ENCODE results near the gene AGO4.
"Not testable (repeated sequence)": the region's sequence is repeated elsewhere in the genome, so short reads cannot be mapped to it uniquely, and the experiment has no call there.

Gene AGO4

DNA sequence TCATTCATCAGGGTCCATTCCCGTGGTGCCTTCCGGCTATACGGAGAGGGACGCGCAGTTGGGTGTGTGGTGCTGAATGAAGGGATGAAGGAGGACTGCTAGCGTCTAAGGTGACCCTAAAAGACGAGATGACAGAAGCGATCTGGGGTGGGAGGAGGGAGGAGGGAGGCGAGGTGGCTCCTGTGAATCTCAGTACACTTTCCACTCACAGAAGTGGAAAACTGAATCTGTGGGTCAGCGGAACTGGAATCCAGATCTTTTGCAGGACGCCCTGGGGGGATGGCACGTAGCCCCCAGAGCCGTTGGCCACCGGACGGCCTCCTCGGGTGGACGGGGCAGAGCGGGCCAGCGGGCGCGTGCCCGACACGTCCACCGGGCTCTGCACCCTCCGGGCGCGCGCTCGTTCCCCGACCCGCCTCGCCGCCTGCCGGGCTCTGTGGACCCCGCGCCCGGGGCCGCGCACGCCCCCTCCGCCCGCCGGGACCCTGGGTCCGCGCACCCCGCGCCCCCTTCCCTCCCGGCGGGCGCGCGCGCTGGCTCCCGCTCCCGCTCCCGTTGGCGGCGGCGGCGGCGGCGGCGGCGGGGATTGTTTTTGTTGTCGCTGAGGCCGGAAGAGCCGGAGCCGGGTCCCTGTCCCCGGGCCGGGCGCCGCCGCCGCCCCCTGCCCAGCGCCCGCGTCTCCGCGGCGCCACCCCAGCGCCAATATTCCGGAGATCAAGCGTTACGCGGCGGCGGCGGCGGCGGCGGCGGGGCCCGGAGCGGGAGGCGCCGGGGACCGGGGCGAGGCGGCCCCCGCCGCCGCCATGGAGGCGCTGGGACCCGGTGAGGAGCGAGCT is at the start of gene AGO4:
AGO4 (plus strand) TSS at position 403 of the 836 bp plus-strand sequence; CDS start at position 804, 401 bp downstream.
- DNase-seq = peak; percentile 19 to 37

DNA sequence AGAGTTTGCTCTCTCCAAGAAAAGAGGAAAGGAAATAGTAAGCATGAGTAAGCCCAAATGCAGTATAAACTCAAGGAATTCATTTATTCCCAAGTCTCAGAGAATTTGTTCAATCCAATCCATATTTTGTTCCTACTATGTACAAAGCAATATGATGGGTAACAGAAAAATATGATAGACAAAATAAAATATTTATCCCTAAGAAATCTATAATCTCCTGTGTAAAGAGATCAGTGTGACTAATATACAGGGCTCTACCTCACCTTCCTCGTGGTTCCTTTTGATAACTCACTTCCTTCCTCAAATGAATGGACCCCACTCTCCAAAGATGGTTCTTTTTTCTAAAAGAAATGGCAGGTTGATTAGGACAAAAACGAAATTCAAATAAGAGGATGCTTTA is 45.7 kb upstream of the AGO4 start:
- DNase-seq = no peak

DNA sequence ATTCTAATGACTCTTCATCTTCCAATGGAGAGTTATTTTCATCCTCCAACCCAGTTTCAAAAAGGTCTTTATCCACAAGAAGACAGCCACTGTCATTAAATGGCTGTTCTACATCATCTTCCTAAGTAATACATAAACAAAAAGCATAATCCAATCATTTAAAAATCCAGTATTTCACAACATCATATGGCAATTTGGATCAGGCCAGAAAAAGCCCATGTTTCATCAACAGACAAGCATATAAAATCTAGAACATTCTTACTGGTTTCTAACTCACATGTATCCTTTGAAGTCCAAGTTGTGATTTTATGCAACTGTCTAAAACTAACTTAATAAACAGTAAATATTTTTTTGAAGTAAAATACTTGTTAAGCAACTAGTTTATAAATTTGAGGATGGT is 44.6 kb upstream of the AGO4 start:
- no peak for DNase-seq

DNA sequence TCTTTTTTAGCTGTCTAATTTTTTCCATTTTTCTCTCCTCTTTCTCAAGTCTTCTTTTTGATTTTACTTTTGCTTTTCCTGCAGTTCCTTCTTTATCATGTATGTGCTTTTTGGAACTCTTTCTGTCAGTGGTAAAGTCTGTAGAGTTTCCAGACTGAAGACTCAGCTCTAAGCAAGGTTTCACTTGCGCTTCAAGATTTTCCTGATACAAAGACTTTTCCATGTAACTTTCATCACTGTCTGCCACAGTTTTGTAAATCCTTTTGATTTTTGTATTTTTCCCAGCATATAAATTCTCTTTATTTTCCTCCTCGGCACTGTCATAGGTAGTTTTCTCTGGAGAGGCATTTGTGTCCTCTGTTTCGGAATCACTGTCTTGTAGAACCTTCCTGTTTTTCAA is 43.5 kb upstream of the AGO4 start:
- no peak for DNase-seq

DNA sequence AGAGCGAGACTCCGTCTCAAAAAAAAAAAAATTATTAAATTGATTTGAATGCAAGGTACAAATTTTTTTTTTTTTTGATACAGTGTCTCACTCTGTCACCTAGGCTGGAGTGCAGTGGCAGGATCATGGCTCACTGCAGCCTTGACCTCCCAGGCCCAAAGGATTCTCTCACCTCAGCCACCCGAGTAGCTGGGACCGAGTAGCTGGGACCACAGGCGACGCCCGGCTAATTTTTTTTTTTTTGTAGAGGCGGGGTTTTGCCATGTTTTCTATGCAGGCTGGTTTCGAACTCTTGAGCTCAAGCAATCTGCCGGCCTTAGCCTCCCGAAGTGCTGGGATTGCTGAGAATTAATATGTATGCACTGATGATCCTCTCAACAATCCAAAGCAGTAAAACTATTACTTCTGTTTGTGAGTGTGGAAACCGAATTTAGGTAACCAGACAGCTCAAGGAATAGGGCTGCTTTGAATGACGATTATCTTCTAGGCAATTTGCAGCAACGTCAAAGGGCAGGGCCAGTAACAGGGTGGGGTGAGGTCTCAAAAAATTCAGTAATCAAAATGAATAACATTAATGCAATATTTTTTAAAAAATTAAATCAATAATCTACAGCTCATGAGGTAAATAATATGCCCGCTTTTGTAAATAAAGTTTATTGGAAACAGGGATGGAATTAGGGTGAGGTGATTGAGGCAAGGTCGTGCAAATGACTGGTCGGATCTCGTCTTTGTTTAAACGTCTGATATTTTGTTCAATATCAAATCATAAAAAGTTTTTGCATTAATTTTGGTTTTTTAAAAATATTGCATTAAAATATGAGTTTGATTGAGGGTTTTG is 39.2 kb upstream of the AGO4 start:
- no peak for DNase-seq

DNA sequence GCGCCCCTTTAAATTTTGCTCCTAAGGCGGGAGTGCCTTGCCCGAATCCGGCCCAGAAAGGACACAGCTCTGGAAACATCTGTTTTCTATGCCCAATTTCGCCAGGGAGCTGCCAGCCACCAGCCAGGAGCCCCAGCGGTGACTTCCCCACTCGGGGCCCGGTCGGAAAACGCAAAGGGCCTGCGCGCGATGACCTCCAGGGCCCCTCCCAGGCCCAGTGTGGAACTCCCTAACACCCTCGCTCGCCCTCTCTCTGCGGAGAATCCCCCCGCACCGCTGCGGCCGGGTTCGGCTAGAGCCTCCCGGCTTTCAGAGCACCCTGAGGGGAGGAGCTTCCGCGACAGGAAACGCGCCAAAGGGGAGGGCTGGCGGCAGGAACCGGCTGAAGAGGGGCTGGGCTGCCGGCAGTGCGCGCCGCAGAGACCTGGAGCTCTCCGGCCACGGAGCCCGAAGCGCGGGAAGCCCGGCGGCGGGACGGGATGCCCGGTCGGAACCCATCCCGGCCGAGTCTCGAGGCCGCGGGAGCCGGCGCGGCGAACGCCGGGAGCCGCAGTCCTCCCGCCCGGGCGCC is 38.5 kb upstream of the AGO4 start:
- peak; percentile 82 to 84 for DNase-seq

DNA sequence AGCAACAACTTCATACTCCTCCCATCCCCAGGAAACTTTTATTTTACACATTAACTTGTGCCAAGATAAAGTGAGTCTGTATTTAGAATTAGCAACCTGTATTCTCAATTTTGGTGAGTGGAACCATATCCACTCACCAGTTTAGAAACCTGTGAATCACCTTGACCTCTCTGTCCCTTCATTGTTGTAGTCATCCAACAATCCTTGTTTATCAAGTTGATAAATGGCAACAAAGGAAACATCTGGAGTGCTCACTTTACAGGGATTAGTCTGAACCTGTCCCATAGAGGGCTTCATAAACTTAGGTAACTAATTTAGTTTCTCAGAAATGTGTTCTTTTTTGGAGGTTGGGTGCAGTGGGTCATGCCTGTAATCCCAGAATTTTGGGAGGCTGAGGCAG is 34.1 kb upstream of the AGO4 start:
- no peak for DNase-seq

DNA sequence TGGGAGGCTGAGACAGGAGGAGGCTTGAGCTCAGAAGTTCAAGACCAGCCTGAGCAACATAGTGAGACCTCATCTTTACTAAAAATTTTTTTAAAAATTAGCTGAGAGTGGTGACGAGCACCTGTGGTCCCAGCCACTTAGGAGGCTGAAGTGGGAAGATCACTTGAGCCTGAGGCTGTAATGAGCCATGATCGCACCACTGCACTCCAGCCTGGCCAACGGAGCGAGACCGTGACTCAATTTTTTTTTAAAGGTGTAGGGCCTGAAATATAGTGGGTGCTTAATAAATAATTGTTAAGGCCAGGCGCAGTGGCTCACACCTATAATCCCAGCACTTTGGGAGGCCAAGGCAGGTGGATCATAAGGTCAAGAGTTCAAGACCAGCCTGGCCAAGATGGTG is 31.6 kb upstream of the AGO4 start:
- DNase-seq = not testable (repeated sequence)

DNA sequence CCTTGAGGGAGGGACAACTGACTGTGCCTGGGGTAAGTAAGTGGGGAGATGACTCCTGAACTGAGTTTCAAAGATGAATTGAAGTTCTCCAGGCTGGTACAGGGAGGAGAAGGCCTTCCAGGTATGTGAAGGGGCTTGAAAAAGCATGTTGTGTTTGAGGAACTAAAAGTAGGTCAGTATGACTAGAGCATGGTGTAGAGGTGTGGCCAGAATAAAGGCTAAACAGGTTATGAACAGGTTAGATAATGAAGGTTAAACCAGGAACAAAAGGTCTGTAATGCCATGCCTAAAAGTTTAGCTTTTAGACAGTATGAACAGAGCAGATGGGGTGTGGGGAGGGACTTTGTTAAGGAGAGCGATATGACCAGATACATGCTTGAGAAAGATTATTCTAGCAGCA is 30.7 kb upstream of the AGO4 start:
- no peak for DNase-seq

DNA sequence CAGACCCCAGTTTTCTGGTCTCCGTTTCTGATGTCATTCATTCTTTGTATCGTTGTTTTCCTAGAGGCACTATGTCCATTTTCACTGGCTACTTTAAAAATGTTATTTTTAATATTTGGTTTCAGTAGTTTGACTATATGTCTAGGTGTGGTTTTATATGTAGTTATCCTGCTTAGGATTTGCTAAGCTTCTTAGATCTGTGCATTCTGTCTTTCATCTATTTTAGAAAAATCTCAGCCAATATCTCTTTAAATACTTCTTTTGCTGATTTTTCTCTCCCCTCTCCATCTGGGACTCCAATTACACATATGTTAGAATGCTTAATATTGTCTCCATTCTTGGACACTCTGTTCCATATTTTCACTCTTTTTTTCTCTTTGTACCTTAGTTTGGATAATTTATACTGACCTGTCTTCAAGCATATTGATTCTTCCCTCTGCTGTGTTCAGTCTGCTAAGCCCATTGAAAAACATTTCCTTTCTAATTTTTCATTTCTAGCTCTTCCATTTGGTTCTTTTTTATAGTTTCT is 24.7 kb upstream of the AGO4 start:
- no peak for DNase-seq

DNA sequence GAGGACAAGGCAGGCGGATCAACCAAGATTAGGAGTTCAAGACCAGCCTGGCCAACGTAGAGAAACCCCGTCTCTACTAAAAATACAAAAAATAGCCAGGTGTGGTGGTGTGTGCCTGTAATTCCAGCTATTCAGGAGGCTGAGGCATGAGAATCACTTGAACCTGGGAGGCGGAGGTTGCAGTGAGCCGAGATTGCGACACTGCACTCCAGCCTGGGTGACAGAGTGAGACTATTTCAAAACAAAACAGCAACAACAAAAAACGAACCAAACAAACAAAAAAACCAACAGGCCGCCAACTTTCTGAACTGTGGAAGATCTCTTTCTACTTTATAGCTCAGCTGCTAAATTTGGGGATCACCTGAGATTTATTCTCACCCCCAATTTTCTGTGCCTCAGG is 23.5 kb upstream of the AGO4 start:
- not testable (repeated sequence) for DNase-seq

DNA sequence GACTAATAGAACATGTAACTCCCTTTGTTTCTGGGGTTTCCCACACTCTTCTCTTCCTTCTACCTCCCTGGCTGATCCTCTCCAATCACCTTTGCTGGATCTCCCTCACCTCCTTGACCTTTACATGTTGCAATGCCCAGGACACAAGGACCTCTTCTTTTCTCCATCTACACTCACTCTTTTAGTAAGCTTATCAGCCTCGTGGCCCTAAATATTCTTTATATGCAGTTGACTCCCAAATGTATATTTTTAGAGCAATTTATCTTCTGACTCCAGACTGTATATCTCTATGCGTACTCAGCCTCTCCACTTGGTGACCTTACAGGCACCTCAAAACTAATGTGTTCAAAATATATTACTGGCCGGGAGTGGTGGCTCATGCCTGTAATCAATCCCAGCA is 19.7 kb upstream of the AGO4 start:
- no peak for DNase-seq

DNA sequence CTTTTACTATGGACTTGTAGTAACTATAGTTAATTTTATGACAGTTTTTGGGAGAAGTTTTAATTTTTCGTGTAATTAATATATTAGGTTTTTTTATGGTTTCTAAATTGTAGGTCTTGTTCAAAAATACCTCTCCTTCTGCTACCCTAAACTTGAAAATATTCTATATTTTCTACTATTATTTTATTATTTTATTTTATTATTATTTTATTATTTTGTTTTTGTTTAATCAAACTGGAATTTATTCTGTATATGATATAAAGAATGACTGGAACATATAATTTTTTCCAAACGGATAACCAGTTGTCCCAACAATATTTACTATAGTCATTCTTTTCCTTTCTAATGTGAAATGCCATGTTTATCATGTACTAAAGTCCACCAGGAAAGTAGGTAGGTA is 17.1 kb upstream of the AGO4 start:
- no peak for DNase-seq

DNA sequence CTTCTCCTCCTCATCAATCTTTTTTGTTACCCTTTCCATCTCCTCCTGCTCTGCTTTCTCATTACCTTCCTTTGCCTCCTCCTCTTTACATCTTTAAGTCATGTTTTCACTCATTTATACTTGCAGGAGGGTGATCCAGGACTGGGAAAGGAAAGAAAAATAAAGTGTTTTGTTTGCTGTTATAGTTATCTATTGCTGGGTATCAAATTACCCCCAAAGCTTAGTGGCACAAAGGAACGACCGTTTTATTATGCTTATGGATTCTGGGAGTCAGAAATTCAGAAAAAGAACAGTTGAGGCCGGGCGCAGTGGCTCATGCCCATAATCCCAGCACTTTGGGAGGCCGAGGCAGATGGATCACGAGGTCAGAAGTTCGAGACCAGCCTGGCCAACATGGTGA is 12.5 kb upstream of the AGO4 start:
- no peak for DNase-seq

DNA sequence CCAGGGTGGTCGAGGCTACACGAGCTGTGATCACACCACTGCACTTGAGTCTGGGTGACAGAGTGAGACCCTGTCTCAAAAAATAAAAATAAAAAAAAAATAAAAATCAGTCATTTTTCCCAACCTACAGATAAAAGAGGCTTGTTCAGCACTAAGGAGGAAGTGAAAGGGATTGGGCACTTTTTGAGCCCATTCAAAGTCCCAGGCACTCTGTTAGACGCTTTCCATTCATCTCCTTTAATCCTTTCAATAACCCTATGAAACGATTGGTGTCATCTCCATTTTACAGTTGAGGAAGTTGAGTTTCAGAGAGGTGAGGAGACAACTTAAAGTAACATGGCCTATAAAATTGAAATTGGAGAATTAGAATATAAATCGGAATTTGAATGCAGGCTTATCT is 10.4 kb upstream of the AGO4 start:
- DNase-seq = no peak

DNA sequence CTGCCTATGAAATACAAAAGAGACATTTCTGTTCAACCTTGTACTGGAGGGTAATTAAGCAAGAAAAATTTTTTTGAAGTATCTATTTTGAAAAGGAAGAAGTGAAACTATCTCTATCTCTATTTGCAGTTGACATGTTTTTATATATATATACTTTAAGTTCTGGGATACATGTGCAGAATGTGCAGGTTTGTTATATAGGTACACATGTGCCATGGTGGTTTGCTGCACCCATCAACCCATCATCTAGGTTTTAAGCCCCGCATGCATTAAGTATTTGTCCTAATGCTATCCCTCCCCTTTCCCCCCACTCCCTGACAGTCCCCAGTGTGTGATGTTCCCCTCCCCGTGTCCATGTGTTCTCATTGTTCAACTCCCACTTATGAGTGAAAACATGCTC is 9.8 kb upstream of the AGO4 start:
- DNase-seq = not testable (repeated sequence)

DNA sequence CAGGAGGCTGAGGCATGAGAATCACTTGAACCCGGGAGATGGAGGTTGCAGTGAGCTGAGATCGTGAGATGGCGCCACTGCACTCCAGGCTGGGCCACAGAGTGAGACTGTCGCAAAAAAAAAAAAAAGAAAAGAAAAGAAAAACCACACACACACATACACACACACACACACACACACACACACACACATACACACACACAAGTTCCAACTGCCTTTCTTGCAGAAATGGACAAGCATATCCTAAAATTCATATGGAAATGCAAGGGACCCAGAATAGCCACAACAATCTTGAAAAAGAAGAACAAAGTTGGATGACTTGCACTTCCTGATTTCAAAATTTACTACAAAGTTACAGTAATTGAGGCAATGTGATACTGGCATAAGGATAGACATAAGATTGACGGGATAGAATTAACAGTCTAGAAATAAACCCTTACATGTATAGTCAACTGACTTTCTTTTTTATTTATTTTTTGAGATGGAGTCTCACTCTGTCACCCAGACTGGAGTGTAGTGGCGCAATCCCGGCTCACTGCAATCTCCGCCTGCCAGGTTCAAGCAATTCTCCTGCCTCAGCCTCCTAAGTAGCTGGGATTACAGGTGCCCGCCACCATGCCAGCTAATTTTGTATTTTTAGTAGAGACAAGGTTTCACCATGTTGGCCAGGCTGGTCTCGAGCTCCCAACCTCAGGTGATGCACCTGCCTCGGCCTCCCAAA is 7.5 kb upstream of the AGO4 start:
- peak in 1 of 2 donors; percentile 6 for DNase-seq

DNA sequence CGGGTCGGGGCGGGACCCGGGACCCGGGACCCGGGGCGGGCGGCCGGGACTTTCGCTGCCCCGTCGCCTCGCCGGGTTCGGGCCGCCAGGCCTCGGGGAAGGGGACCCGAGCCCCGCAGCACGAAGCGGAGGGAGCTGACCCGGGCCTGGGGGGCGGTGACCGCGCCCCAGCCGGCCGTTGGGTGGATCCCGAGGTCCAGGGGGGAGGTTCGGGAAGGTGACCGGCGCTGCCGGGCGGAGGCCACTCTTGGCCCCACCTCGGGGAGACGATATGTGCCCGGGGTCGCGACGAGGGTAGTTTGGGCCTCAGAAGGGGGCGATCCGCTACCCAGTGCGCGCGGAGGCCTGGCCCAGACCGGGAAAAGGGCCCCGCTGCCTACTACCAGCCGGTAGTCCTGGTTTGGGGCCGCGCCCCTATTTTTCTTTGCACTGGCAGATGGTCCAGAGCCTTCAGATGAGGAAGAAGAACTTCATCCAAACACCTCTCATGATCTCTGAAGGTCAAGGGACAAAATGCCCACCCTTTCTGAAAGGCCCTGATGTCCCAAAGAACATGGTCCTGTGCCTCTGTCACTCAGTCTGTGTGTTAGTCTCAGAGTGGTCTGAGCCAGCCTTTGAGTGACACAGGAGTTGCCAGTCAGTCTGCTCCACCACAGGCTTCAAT is 766 bp downstream of the AGO4 start:
- DNase-seq = no peak

DNA sequence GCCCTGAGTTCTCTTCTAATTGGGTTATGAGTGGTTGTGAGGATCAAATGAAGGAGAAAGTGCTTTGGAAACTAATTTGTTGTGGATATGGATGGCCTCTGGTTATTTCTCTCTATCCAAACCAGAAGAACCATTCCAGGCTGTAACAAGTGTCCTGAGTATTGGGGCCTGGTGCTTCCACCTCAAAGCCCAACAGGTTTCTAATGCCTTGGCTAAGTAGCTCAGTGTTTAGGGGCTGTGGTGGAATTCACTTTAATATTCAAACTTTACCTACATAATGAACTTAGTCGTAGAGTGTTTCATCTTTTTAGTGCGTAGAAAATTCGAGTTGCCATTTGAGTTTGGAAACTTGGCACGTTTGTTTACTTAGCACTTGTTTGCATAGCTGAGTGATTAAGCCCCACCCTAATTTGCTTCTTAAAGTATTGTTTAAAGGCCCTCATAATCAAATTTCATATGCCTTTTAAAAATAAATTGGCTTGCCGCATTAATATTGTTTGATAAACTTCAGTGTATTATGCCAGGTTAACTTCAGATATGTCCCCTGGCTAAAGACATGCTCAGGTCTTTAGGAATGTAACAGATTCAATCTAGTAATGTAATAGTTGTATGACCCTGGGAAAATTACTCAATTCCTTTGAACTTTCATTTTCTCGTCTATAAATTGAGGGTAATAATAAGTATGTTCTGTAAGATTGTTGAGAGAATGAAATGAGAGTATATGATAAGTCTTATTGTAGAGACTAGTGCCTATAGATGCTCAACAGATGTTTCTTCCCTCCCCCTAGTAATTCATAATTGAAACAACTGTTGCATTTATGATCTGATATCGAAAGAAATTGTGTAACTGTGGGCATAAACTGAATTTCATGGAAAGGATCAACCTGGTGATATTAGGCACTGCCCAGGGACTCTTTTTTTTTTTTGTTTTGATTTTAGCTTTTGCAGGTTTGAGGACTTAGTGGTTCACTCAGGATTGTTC is 1.6 kb downstream of the AGO4 start:
- DNase-seq = no peak

DNA sequence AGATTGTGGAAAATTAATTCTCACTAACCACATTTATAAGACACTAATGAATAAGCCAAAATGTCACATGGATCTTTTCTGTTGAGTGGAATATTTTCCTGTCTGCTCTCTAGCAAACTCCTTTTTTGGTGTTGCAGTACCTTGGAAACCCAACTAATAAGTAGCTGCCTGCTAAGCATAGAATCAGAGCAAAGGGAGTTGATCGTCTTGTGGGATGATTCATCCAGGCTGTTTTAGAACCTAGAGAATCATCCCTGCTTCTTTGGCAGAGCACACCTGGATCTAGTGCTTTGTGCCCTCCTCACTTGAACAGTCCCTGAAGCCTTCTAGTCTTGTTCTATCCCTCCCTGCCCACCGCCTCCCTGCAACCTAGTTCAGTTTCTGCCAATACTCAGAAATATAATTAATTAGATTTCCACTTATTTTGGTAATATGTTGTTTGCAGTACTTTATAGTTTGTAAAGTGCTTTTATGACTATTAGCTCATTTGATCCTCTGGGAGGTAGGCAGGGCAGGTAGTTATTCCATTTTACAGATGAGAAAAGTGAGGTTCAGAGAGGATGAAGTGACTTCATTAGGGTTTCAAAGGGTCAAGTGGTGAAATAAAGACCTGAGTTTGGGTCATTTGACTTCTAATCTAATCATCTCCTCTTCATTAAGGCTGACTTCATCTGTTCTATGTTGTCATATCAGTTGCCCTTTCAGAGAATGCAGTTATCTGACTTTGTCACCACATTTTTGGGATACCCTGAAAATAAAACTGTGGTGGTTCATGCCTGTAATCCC is 2.5 kb downstream of the AGO4 start:
- DNase-seq = no peak

Data from CD4-positive, alpha-beta T cell treated with Interleukin-4 for 1 hour (primary cell).